Tibial nerve (tissue), 3 donors: Measurements from ENCODE around the gene TBRG4.

Source experiments
- CTCF ChIP-seq, 5 experiments: fragments of 200-600 bp in 3 of 5; fragments of 450-650 bp in 2 of 5; sonication (generic) in 3 of 5; IDR thresholded peaks; one replicate each; pipeline ENCODE4 v1.5.1; 2016 to 2019; ENCODE audit warnings: antibody characterized with exemption in 5 of 5, mild to moderate bottlenecking in 3 of 5, moderate library complexity in 2 of 5
- POLR2A ChIP-seq, 2 donors: fragments of 450-650 bp; IDR thresholded peaks; one replicate each; pipeline ENCODE4 v1.6.1; 2017; ENCODE audit warnings: antibody characterized with exemption in 2 of 2, mild to moderate bottlenecking in 2 of 2, moderate library complexity in 2 of 2

- no peak for TF ChIP-seq POLR2A (IDR thresholded peaks at IDR 0.05)
- no peak for TF ChIP-seq CTCF (IDR thresholded peaks at IDR 0.05)
Observed at GRCh38 chr7:45103958-45104843, 7.3 kb downstream of the TBRG4 start.
